SIG-M5 treated with dmso at 0.1 percent for 504 hours (cell line): ENCODE results near the gene PRDM5.

Source experiments
- DNase-seq: peaks from one replicate; lab custom pipeline; 2025; ENCODE audit not compliant: unreplicated experiment; lab: John Stamatoyannopoulos, UW

The PRDM5 gene

DNA sequence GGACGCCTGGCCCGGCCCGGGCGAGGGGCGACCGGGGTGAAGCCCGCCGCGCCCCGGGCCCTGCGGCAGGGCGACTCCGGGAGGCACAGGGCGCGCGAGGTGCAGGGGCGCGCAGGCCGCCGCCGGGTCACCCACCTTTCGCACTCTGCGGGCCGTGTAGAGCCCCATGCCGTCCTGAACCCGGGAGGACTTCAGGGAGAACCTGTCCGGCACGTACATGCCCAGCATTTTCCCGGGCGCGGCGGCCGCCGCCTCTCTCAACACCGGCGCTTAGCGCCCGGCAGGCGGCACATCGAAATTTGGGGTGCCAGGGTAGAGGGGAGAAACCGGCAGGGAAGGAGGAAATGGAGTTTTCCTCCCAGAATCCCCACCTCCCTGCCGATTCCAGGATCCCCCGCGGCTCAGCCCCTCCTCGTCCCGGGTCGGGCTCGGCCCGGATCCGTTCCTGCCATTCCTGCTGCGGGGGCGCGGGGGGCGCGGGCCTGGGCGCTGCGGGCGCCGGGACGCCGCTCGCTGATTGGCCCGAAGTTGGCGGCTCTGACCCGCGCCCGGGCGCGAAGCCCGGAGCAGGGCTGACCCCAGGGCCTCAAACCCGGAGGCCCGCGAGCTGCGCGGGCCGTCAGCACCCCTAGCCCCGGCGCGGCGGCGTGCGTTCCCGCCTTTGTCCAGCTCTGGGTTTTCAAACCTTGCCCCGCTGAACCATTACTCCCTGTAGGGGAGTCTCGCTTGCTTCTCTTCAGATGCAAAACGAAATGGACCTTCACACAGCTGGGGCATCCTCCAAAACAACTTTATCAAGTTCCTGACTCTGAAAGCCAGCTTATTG is at the start of gene PRDM5:
Gene PRDM5, minus strand, starts transcription at position 346 of the 826 bp plus-strand sequence. Its CDS starts 118 bp downstream, at position 228.
- DNase-seq, result peak; percentile 36

- no peak for DNase-seq
Measured at GRCh38 chr4:120971884-120972283, 49.4 kb upstream of the PRDM5 start.

DNA sequence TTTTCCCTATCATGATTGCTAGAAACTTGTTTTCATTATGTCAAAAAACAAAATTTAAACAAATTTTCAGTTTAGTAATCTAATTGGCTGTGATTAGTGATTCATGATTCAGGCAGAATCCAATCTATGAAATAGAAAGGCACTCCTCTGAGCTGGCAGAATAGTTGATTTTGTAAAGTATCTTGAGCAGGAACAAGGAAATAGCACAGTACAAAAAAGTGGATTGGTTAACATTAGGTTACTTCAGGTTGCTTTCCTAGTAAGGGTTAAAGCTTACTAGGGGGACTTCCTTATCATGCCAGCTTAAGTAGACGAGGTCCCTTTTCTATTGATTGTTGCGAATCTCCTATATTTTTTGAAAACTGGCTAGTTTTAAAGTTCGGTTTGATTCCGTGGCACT is 43.4 kb upstream of the PRDM5 start:
- DNase-seq, result no peak

DNA sequence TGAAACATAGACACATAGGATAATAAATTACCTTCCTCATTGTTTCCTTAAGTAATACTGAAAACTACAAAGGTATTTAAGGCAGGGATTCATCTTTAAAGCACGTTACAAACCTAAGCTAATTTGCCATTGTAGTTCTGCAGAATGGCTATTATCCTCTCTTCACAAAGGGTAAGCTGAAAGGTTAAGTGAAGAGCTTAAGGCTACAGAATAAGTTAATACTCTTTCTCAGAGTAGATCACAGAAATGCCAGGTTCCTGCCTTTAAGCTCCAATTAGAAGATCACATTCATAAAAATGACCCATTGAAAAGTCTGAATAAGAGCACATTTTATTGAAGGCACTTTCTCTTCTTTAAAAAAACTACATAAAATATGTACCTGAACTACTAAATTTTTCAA is 42.1 kb upstream of the PRDM5 start:
- DNase-seq, result no peak

DNA sequence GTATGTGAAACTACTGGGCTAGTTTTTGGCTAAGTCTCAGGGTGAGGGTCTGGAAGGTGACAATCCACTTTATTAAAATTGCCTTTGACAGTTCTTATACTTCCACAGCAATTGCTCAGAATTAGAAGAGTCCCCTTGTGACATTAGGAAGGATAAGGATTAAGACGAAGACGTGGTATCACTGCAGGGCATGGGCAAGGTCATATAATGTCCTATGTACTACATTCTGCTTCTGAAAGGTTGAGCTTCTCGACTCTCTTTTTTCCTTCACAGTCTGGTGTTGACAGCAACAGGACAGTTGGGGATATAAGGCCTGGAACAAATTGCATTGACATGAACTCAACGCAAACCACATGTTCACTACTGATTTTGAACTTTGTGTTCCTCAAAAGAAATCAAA is 40.9 kb upstream of the PRDM5 start:
- no peak for DNase-seq

DNA sequence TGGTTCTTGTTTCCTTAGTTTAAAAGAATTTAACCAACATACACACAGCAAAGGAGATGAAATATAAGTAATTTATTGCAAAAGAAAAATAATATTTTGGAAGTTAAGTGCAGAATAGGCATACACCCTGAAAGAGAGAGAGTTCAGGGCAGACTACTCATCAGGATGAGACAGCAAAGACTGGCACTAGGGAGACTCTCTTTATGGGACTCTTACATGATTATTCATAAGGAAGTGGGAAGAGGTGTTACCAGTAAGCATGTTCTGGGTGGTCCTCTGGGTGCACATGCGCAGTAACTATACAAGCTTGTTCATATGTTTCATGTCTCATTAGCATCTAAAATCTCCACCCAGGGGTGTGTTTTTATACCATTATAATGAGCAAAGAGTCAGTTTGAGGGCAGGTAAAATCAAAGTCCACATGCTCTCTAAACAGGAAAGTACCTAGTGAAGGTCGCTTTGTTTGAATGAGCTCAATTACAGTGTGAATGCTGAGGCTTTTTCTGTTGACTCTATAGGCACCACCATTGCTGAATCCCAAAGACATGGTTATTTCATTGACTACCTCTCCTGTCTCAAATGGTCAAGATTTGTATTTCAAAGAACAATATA is 38.2 kb upstream of the PRDM5 start:
- no peak for DNase-seq

GRCh38 chr4:120948382-120948781 is 25.9 kb upstream of the PRDM5 start:
- no peak for DNase-seq

- no peak for DNase-seq
Measured at GRCh38 chr4:120942776-120943175, 20.2 kb upstream of the PRDM5 start.

GRCh38 chr4:120940547-120940946 is 18.0 kb upstream of the PRDM5 start:
- no peak for DNase-seq

GRCh38 chr4:120939693-120940092 is 17.2 kb upstream of the PRDM5 start:
- no peak for DNase-seq

- DNase-seq, result no peak
Measured at GRCh38 chr4:120929847-120930246, 7.3 kb upstream of the PRDM5 start.

- no peak for DNase-seq
Measured at GRCh38 chr4:120927801-120928409, 5.4 kb upstream of the PRDM5 start.

DNA sequence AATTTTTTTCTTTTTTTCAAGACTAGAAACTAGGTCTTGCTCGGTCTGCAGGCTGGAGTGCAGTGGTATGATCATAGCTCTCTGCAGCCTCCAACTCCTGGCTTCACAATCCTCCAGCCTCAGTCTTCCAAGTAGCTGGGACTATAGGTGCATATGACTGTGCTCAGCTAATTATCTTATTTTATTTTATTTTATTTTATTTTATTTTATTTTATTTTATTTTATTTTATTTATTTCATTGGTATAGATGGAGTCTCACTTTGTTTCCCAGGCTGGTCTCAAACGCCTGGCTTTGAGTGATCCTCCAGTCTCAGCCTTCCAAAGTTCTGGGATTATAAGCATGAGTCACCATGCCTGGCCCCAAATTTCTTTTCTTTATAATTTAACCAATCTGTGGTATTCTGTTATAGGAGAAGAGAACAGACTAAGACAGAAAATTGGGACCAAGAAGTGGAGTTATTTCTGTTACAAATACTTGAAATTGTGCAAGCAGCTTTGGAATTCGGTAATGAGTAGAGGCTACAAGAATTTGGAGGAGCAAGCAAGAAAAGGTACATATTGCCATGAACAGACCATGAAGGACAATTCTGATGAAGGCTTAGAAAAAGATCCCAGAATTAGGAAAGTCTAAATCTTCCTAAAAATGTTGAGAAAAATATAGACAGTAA is 4.0 kb upstream of the PRDM5 start:
- no peak for DNase-seq

DNA sequence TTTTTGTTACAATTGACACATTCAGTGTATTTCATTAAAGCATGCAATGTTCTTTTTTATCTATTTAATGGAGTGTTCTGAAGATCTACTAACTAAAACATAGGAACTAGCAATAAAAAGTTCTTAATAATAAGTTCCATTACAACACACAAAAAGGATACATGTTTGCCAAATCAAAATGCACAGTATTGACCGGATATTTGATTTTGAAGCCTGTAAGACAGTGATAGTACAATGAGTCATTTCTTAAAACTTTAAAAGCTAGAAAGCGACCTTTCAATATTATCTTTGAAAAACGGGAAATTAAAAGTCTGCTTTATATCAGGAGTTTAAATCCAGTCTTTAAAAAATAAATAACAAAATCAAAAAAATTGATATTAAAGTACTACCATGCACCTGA is 2.4 kb upstream of the PRDM5 start:
- DNase-seq, result no peak

DNA sequence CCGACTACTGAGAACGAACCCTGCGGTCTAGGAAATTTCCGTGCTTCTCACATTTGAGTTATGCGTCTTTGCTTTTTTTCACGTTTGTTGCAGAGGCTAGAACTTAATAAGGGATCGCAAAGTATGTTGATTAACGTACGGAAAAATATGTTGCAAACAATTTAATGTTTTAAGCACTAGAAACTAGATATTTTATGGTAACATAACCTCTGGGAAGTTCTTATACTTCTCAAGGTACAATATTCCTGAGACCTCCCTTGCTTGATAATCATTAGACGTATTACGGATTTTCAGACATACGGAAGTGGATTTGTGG is 639 bp upstream of the PRDM5 start:
- no peak for DNase-seq

DNA sequence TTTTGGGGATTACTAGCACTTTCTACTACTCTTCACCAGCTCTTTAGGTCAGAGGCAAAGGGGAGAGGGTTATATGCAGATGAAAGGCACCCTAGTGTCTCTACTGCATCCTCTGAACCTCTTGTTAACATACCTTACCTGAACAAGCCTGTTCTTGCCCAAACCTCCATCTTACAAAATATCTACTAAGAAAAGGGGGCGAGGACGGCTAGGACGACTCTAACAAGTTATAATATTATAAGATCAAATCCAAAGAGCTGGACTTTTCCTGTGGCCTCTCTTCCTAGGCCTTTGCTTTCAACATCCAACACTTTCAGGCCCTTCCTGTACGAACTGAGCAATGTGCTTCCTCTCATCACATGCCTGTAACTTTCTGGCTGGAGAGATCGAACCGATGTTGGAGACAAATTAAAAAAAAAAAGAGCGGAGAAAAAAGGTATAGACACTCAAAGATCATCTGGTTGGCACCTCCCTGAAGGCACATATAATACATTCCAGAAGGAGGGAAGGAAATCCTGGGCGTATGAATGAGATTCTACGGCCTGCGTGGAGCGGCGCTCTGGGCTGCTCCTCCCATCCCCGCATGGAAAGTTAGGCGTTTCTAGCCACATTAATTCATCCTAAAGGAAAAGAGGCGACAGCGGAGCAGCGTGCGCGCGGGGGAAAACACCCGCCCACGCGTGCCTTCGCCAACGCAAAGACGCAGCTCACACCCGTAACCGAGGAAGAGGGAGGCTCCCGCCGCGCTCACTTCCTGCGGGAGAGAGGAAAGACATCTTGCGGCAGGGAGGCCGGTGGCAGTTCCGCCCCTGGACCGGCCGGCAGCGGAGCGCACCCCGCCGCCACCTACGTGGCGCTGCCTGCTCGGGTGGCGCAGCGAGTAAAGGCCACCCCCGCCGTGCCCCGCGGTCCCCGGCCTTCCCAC is 808 bp downstream of the PRDM5 start:
- DNase-seq, result peak; percentile 51

GRCh38 chr4:120920666-120921065 is 1.9 kb downstream of the PRDM5 start:
- DNase-seq, result no peak

GRCh38 chr4:120919358-120919757 is 3.2 kb downstream of the PRDM5 start:
- DNase-seq, result no peak

DNA sequence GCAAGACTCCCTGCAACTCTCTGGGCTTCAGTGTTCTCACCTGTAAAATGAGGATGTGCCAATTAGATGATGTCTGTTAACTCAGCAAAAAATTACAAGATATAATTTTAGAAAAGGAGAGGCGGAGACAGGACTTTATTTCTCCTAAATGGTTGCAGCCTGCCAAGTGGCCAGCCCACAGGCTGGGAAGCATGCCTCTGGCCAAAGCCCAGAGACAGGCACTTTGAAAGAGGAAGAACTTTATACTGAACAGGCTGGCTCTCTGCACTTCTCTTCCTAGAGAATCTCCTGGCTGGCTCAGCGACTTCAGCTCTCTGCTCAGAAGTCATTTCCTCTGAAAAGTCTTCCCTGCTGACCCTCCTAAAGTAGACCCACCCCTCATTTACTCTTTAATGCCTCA is 3.7 kb downstream of the PRDM5 start:
- DNase-seq, result no peak

DNA sequence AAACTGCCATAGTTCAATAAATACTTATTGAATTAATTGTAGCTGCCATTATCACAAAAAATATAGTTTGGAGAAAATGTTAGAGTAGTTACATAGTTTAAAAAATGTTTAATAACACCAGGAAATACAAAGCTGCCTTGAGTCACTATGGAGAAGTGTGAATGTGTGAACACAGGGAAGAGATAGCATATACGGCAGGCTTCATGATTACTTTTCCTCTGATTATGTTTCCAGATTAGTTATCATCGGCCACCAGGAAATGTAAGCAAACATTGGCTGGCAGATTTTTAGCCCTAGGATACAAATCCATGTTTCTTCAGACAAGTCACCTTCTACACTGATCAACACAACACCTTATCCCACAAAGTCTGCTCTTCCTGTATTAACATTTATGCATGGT is 4.4 kb downstream of the PRDM5 start:
- DNase-seq, result no peak

DNA sequence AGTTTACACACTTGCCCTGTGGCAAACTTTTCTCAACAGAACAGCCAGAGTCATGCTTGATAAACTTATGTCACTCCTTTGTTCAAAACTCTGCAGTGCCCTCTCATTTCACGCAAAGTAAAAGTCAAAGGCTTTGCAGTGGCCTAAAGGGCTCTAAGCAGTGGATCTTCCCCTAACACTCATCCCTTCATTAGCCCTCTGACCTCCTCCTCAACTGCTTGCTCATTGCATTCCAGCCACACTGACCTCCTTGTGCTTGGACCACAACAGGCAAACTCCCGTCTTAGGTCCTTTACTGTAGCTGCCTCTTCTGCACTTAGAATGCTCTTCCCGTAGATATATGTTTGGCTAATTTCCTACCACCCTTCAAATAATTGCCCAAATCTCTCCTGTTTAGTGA is 5.6 kb downstream of the PRDM5 start:
- DNase-seq, result no peak
